Muscle layer of duodenum (tissue), 2 donors: ENCODE measurements around the gene HDAC9.

Experiments
- H3K27ac ChIP-seq: one replicate; pipeline ENCODE4 v1.7.0; 2013; ENCODE audit warnings: mild to moderate bottlenecking, low read length
- H3K27me3 ChIP-seq: one replicate; pipeline ENCODE4 v1.7.0; 2013; ENCODE audit warnings: low read depth, mild to moderate bottlenecking, control low read depth, low read length
- H3K36me3 ChIP-seq, 2 donors: one replicate each; pipeline ENCODE4 v1.7.0; 2013; ENCODE audit warnings: low read length in 2 of 2, control low read depth in 1 of 2, mild to moderate bottlenecking in 1 of 2; ENCODE audit not compliant: insufficient read depth in 2 of 2, control insufficient read depth in 1 of 2
- H3K4me1 ChIP-seq, 2 donors: one replicate each; pipeline ENCODE4 v1.7.0; 2013; ENCODE audit warnings: low read length in 2 of 2, mild to moderate bottlenecking in 2 of 2, control low read depth in 1 of 2, moderate library complexity in 1 of 2; ENCODE audit not compliant: insufficient read depth in 2 of 2, control insufficient read depth in 1 of 2
- H3K4me3 ChIP-seq, 2 donors: one replicate each; pipeline ENCODE4 v1.7.0; 2013; ENCODE audit warnings: low read length in 2 of 2, low read depth in 1 of 2, mild to moderate bottlenecking in 1 of 2
- H3K9me3 ChIP-seq, 2 donors: one replicate each; pipeline ENCODE4 v1.7.0; 2013; ENCODE audit warnings: low read length in 2 of 2, control low read depth in 1 of 2, mild to moderate bottlenecking in 1 of 2; ENCODE audit not compliant: control insufficient read depth in 1 of 2
- donor health status: healthy.

The HDAC9 gene

DNA sequence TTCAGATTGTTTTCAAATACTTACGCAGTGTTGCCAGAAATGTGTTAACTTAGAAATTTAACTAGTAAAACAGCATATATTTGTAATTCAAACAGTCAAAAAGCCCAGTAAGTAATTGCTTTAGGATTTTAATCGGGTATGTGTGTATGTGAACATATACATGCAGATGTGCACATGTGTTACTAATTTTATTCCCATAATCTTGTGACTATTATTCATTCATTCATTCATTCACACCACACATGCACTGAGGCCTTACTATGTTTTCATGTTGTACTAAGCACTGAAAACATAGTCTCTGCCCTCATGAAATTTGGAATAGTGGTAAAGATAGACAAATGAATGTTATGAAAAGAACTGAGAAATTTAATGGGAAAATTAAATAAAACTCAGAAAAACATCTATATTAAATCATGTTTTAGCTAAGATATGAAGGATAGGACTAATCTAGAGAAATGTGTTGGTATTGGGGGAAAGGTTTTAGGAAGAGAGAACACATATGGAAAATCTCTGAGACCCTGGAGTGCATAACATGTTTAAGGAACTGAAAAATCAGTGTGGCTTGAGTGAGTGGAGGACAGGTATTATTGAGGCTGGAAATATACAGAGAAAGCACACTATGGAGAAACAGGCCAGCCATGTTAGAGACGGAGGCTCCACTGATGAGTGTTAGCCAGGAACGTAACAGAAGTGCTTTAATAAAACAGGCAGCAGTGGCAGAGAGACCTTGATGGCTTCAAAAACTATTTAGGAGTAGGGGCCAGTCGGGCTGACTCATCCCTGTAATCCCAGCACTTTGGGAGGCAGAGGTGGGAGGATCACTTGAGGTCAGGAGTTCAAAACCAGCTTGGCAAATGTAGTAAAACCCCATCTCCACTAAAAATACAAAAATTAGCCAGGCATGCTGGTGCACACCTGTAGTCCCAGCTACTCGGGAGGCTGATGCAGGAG lies 80.3 kb downstream of the HDAC9 start:
- H3K4me1 ChIP-seq: no peaks in the 10 kb centered on the region
- H3K4me3 ChIP-seq: no peak overlapping the region
- H3K27ac ChIP-seq: no peak overlapping the region
- no peaks in the 10 kb centered on the region for H3K27me3 ChIP-seq
- H3K36me3 ChIP-seq: no peaks in the 10 kb centered on the region
- H3K9me3 ChIP-seq: no peaks in the 10 kb centered on the region

DNA sequence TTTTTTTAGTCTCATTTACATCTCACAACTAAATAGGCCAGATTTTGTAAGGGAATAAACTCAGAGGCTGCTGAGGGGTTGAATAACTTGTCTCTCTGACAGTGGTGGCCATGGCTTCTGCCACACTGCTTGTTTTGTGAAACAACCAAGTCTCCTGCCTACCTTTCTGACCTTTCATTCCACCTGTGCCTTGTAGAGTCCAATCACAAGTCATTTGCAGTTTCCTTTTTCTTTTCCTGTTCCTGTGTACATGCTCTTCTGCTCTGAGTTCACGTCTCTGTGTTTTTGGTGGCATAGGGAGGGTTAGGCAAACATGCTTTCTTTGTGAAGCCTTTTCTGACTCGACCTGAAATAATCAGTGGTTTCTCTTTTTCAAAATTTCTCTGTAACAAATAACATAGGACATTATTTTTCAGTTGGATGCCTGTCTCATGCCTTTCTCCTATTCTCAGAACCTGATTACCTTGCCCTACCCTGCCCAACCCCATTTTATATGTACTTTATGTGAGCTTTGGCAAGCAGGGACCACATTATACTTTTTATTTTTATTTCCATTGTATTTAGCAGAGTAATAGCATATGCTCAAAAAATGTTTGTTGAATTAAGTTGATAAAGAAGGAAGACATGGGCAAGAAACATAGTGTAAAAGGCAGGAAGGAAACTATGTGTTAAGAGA lies 81.7 kb downstream of the HDAC9 start:
- H3K4me1 ChIP-seq: no peaks in the 10 kb centered on the region
- H3K4me3 ChIP-seq: no peak overlapping the region
- no peak overlapping the region for H3K27ac ChIP-seq
- no peaks in the 10 kb centered on the region for H3K36me3 ChIP-seq
- H3K27me3 ChIP-seq: no peaks in the 10 kb centered on the region
- no peaks in the 10 kb centered on the region for H3K9me3 ChIP-seq

GRCh38 chr7:18579698-18580097 lies 84.1 kb downstream of the HDAC9 start:
- Histone ChIP-seq H3K36me3 (no peaks in the 10 kb centered on the region), H3K27ac (no peak overlapping the region), H3K4me1 (no peaks in the 10 kb centered on the region), H3K9me3 (no peaks in the 10 kb centered on the region), H3K4me3 (no peak overlapping the region), H3K27me3 (no peaks in the 10 kb centered on the region)

DNA sequence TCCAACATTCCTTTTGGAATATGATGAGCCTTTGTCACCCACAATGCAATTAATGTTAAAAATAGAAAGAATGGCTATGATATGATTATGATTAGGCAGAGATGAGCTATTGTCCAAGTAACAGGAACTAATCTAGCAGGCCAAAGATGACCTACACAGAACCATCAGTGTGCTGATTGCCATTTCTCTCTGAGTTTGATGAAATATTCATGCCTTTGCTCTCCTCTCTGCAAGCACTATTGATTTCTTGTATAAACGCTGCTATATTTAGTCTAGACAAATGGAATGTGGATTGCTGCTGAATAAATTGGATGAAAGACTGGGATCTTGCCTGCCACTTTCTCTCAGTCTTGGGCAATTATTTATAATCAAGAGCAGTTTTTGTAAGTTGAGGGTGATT lies 85.4 kb downstream of the HDAC9 start:
- Histone ChIP-seq H3K36me3 (no peaks in the 10 kb centered on the region), H3K27ac (no peak overlapping the region), H3K4me1 (no peaks in the 10 kb centered on the region), H3K27me3 (no peaks in the 10 kb centered on the region), H3K4me3 (no peak overlapping the region), H3K9me3 (no peaks in the 10 kb centered on the region)

- H3K4me3 ChIP-seq: no peak overlapping the region
- H3K4me1 ChIP-seq: no peaks in the 10 kb centered on the region
- no peak overlapping the region for H3K27ac ChIP-seq
- H3K27me3 ChIP-seq: no peaks in the 10 kb centered on the region
- no peaks in the 10 kb centered on the region for H3K36me3 ChIP-seq
- H3K9me3 ChIP-seq: no peaks in the 10 kb centered on the region
Measured at GRCh38 chr7:18583305-18583704, 87.8 kb downstream of the HDAC9 start.

- no peaks in the 10 kb centered on the region for H3K27me3 ChIP-seq
- H3K9me3 ChIP-seq: no peaks in the 10 kb centered on the region
- no peaks in the 10 kb centered on the region for H3K4me1 ChIP-seq
- H3K4me3 ChIP-seq: no peak overlapping the region
- H3K27ac ChIP-seq: no peak overlapping the region
- H3K36me3 ChIP-seq: no peaks in the 10 kb centered on the region
Measured at GRCh38 chr7:18590241-18590640, 94.7 kb downstream of the HDAC9 start.

DNA sequence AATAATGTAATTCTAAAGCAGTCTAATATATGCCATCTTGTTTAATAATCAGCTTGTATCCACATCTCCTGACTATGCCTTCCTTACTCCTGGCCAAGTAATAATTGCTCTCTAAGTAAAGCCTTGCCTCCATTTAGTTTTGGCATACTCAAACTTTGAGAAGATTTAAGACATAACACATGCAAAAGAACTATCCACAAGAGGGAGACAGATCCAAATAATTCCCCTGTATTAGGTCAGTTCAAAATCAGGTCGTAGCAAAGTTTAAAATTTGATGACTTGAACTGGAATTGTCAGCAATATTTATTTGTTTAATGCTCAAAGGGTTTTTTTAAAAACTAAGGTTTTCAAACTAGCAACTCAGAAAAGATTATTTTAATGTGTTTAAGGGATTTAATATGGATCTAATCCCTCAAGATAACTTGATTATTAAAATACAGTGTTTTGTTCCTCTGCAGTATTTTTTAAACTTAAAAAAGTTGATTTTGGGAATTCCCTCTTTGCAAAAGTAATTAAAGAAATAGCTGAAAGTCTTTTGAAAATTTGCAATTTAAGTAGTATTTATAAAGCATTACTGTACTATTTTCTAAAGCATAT lies 95.3 kb downstream of the HDAC9 start:
- no peaks in the 10 kb centered on the region for H3K27me3 ChIP-seq
- H3K4me1 ChIP-seq: no peaks in the 10 kb centered on the region
- no peak overlapping the region for H3K4me3 ChIP-seq
- H3K36me3 ChIP-seq: no peaks in the 10 kb centered on the region
- H3K27ac ChIP-seq: no peak overlapping the region
- no peaks in the 10 kb centered on the region for H3K9me3 ChIP-seq

DNA sequence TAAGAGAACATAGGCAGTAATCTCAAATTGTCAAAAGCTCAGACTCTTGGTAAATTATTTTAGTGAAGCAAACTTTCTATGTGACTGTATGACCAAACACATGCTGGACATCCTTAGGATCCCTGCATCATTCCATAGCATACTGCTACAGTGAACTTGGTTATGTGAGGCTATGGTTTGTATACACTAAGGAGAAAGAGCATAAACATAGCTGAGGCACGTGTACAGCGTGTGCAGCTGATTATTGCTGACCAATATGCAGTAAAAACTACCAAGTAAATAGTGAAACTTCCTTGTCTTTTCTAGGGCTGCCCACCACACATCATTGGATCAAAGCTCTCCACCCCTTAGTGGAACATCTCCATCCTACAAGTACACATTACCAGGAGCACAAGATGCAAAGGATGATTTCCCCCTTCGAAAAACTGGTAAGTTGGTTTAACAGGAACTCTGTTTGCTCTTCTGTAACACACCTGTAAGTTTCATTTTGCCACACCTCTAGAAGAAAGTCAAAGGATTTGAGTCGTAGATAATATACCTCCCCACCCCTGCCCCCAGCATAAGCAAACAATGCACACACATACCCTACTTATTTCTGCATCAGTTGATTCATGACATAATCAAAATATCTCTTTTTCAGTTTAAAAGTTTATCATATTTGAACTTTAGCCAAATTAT lies 98.2 kb downstream of the HDAC9 start:
- Histone ChIP-seq H3K27me3 (no peaks in the 10 kb centered on the region), H3K27ac (no peak overlapping the region), H3K9me3 (no peaks in the 10 kb centered on the region), H3K4me3 (no peak overlapping the region), H3K4me1 (no peaks in the 10 kb centered on the region), H3K36me3 (no peaks in the 10 kb centered on the region)

DNA sequence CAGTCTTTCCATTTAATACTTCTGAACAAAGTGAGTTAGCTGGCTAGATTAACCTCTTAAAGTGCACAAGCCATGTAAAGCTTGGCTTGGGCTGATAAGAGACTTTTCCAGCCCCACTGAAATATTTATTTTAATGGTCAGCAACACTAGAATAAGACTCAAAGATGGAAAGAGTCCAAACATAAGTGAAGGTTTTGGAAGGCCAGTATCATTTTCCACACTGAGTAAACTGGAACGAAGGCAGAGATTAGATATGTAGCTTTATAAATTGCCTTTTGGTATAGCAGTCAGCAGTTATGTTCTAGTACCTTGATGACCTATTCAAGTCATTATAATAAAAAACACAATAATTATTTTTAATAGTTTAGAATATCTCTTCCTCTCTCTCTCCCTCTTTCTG lies 102.2 kb downstream of the HDAC9 start:
- Histone ChIP-seq H3K4me3 (no peak overlapping the region), H3K27me3 (no peaks in the 10 kb centered on the region), H3K9me3 (peaks cover 2 to 9% of the 10 kb centered on the region in 2 donors), H3K4me1 (no peaks in the 10 kb centered on the region), H3K27ac (no peak overlapping the region), H3K36me3 (peaks cover 0 to 9% of the 10 kb centered on the region in 2 donors)

- Histone ChIP-seq H3K4me1 (no peaks in the 10 kb centered on the region), H3K36me3 (no peaks in the 10 kb centered on the region), H3K9me3 (peaks cover 4 to 13% of the 10 kb centered on the region in 2 donors), H3K27me3 (no peaks in the 10 kb centered on the region), H3K4me3 (no peak overlapping the region), H3K27ac (no peak overlapping the region)
Measured at GRCh38 chr7:18607025-18607424, 111.5 kb downstream of the HDAC9 start.

DNA sequence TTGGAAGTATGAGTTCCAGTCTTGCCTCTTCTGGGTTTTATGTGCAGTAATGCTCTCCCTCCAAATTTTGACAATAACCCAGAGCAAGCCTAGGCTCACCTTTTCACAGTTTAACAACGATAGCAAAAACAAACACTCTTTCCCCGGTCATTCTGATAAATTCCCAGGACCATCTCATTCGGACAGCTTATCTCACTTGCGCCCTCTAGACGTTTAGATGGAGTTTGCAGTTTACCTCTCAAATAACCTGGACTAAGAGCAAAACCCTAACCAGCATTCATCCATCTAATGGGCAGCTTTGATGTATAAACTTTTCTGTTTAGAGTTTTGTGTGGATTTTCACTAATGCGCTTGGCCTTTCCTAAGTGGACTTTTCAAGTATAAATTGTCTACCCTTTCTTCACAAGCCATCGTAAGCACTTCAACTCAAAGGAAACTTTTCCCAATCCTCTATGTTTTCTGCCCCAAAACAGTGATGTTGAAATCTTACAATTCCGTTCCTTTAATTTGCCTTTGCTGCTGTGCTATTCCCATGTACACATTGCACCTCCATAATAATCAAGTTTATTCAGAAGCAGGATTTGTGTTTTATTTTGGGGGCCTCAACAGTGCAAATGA lies 114.9 kb downstream of the HDAC9 start:
- Histone ChIP-seq H3K27ac (no peak overlapping the region), H3K9me3 (peaks cover 0 to 4% of the 10 kb centered on the region in 2 donors), H3K36me3 (no peaks in the 10 kb centered on the region), H3K4me1 (no peaks in the 10 kb centered on the region), H3K4me3 (no peak overlapping the region), H3K27me3 (no peaks in the 10 kb centered on the region)
